NCI-H2171 (cell line): ENCODE results near the gene TUBGCP3.
"Not testable (repeated sequence)": the region's sequence is repeated elsewhere in the genome, so short reads cannot be mapped to it uniquely, and the experiment has no call there.

Experiments used
- DNase-seq: peaks from one replicate; lab custom pipeline; 2025; lab: John Stamatoyannopoulos, UW

TUBGCP3 gene

GRCh38 chr13:112579310-112579843 lies 8.6 kb downstream of the TUBGCP3 start:
- no peak for DNase-seq

- no peak for DNase-seq
Measured at GRCh38 chr13:112576768-112577167, 11.2 kb downstream of the TUBGCP3 start.

- no peak for DNase-seq
Measured at GRCh38 chr13:112576191-112576590, 11.8 kb downstream of the TUBGCP3 start.

GRCh38 chr13:112575675-112576074 lies 12.3 kb downstream of the TUBGCP3 start:
- DNase-seq: no peak

- no peak for DNase-seq
Measured at GRCh38 chr13:112574834-112575613, 12.9 kb downstream of the TUBGCP3 start.

GRCh38 chr13:112574416-112574815 lies 13.5 kb downstream of the TUBGCP3 start:
- no peak for DNase-seq

- DNase-seq: no peak
Measured at GRCh38 chr13:112573710-112574109, 14.2 kb downstream of the TUBGCP3 start.

- no peak for DNase-seq
Measured at GRCh38 chr13:112572366-112572765, 15.6 kb downstream of the TUBGCP3 start.

GRCh38 chr13:112569821-112570220 lies 18.1 kb downstream of the TUBGCP3 start:
- DNase-seq: no peak

- no peak for DNase-seq
Measured at GRCh38 chr13:112567161-112567862, 20.6 kb downstream of the TUBGCP3 start.

GRCh38 chr13:112562786-112563383 lies 25.1 kb downstream of the TUBGCP3 start:
- DNase-seq: no peak

GRCh38 chr13:112562254-112562653 lies 25.7 kb downstream of the TUBGCP3 start:
- no peak for DNase-seq

- no peak for DNase-seq
Measured at GRCh38 chr13:112561478-112561877, 26.5 kb downstream of the TUBGCP3 start.

- DNase-seq: no peak
Measured at GRCh38 chr13:112558696-112559418, 29.1 kb downstream of the TUBGCP3 start.

GRCh38 chr13:112556600-112556999 lies 31.4 kb downstream of the TUBGCP3 start:
- DNase-seq: no peak

GRCh38 chr13:112554214-112554850 lies 33.6 kb downstream of the TUBGCP3 start:
- no peak for DNase-seq

- not testable (repeated sequence) for DNase-seq
Measured at GRCh38 chr13:112548975-112549374, 39.0 kb downstream of the TUBGCP3 start.

GRCh38 chr13:112545856-112546255 lies 42.1 kb downstream of the TUBGCP3 start:
- DNase-seq: no peak

GRCh38 chr13:112532837-112533745 lies 54.9 kb downstream of the TUBGCP3 start:
- DNase-seq: no peak

- DNase-seq: no peak
Measured at GRCh38 chr13:112531263-112531794, 56.6 kb downstream of the TUBGCP3 start.
